Measurements from ENCODE around the gene SELENOM.

DNA sequence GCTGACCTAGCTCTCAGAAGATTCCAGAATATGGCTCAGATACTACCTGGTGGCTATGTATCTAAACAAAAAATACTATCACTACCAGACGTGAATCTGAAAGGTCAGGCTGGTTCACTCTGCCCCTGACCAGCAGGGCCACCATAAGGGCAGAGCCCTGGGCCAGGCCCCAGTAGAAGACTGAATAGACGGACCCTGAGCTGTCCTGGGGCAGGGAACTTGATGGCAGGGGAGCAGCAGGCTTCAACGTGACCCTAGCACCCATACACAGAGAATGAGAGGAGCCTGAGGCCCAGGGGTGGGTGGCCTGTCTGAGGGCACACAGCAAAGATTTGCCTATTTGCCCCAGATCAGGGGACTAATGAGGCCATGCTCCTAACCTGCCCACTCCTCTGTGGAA is 46.0 kb upstream of the SELENOM start:
- TF ChIP-seq, protein P1, sequence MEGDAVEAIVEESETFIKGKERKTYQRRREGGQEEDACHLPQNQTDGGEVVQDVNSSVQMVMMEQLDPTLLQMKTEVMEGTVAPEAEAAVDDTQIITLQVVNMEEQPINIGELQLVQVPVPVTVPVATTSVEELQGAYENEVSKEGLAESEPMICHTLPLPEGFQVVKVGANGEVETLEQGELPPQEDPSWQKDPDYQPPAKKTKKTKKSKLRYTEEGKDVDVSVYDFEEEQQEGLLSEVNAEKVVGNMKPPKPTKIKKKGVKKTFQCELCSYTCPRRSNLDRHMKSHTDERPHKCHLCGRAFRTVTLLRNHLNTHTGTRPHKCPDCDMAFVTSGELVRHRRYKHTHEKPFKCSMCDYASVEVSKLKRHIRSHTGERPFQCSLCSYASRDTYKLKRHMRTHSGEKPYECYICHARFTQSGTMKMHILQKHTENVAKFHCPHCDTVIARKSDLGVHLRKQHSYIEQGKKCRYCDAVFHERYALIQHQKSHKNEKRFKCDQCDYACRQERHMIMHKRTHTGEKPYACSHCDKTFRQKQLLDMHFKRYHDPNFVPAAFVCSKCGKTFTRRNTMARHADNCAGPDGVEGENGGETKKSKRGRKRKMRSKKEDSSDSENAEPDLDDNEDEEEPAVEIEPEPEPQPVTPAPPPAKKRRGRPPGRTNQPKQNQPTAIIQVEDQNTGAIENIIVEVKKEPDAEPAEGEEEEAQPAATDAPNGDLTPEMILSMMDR (IDR thresholded peaks at IDR 0.05; ENCODE audit: poor library complexity, severe bottlenecking), result no peak
- no peak for TF ChIP-seq POLR2AphosphoS5 (IDR thresholded peaks at IDR 0.05)

All from neural cell (in vitro differentiated cells).